GM19438 (cell line): Measurements from ENCODE around the gene CRB3.
"Not testable (repeated sequence)": the region's sequence is repeated elsewhere in the genome, so short reads cannot be mapped to it uniquely, and the experiment has no call there.

ENCODE experiments used
- ATAC-seq: cut with Tn5 transposase; IDR thresholded peaks from one replicate; pipeline ENCODE4 v1.9.1; 2021; ENCODE audit warnings: low read depth; ENCODE audit not compliant: unreplicated experiment

The CRB3 gene

DNA sequence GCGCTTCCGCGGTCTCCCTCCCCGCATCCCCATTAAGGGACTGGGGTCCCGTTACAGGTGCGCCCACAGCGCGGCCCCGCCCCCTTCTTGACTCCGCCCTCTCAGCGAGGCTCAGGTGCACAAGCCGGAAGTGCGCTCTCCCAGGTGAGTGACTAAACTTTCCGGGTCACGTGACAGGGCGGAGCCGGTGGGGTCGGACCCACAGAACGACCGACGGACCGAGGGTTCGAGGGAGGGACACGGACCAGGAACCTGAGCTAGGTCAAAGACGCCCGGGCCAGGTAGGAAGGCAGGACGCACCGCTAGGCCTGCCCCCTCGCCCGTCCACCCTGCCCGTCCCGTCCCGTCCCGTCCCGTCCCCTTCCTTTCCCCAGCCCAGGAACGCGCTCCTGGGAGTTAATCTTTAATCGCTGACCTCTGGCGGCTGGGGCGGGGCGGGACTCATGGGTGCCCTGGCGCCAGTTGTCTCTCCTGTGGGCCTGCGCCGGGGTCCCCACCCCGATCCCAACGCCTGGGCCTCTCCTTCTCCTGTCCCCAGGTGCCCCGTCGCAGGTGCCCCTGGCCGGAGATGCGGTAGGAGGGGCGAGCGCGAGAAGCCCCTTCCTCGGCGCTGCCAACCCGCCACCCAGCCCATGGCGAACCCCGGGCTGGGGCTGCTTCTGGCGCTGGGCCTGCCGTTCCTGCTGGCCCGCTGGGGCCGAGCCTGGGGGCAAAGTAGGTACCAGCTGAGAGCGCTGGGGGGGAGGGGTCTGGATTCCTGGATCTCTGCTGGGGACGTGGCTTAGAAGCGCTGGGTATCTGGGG is at the start of gene CRB3:
Gene CRB3, plus strand, starts transcription at position 202 of the 804 bp plus-strand sequence. Its CDS starts 431 bp downstream, at position 633.
- ATAC-seq = no peak

GRCh38 chr19:6414793-6415590 is 49.1 kb upstream of the CRB3 start:
- ATAC-seq = no peak

DNA sequence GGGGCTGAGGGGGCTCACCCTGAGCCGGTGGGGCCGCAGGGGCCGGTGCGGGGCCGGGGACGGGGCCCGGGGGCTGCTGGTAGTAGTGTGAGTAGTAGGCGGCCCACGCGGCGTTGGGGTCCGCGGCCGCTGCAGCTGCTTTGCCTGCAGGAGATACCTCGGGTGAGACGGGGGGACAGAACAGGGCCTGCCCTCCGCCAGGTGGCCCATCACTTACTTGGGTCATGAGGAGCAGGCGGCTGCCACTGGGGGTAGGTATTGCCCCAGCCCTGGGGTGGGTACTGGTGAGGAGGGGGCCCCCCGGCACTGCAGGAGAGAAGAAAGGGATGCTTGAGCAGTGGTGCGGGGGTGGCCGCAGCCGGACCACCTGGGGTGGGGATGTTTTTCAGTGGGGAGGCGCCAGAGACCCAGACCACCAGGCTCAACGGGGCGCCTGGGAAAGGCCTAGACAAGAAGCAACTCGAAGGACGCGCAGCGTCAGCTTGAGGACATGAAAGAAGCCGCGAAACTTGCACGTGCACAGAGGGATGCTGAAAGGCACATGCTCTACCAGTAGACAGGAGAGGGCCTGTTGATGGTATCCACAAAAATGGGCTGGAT is 48.4 kb upstream of the CRB3 start:
- ATAC-seq = no peak

GRCh38 chr19:6416658-6417405 is 47.2 kb upstream of the CRB3 start:
- no peak for ATAC-seq

DNA sequence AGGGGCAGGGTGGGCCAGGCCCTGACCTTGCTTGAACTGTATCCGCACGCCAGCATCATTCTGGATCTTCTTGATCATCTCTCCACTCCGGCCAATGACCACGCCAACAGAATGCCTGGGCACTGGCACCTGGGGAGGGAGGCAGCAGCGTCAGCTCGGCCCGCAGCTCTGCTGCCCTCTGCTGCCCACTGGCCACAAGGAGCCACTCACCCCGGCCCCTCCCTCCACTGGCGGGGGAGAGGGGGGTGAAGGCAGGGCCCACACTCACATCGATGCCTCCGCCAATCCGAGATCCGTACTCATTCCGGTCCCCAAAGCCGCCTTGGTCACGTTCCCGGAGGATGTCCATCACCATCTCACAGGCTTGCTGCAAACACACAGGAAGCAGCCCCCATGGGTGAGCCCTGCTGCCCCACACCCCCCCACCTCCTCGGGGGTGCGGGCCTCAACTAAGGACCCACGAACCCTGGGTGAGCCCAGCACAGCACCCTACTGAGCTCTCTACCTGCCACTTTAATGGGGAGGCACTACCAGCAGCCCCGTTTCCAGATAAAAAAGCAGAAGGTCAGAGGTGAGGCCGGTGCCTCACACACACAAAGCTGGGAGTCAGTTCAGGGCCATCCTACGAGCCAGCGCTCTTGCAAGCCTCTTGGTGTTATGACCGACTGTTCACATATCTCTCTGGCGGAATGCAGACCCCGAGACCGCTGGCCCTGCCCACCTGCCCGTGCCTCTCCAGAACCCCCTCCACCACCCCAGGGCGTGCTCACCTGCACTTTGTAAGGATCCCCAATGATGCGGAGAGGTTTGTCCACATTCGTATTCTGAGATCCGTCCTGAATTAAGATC is 46.1 kb upstream of the CRB3 start:
- no peak for ATAC-seq

DNA sequence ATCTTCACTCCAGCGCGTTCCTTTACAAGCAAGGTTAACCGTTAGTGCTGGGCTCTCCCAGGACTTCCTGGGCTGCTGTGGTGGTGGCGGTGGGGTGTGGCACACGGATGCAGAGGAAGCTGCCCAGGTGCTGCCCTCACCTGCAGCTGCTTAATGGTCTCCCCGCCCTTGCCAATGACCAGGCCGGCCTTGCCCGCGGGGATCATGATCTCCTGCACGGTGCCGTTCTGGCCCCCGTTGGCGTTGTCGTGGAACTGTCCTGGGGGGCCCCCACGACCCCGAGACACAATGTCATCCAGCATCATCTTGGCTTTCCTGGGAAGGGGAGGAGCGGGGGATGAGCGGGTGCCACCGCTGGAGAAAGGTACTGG is 45.5 kb upstream of the CRB3 start:
- ATAC-seq = no peak

DNA sequence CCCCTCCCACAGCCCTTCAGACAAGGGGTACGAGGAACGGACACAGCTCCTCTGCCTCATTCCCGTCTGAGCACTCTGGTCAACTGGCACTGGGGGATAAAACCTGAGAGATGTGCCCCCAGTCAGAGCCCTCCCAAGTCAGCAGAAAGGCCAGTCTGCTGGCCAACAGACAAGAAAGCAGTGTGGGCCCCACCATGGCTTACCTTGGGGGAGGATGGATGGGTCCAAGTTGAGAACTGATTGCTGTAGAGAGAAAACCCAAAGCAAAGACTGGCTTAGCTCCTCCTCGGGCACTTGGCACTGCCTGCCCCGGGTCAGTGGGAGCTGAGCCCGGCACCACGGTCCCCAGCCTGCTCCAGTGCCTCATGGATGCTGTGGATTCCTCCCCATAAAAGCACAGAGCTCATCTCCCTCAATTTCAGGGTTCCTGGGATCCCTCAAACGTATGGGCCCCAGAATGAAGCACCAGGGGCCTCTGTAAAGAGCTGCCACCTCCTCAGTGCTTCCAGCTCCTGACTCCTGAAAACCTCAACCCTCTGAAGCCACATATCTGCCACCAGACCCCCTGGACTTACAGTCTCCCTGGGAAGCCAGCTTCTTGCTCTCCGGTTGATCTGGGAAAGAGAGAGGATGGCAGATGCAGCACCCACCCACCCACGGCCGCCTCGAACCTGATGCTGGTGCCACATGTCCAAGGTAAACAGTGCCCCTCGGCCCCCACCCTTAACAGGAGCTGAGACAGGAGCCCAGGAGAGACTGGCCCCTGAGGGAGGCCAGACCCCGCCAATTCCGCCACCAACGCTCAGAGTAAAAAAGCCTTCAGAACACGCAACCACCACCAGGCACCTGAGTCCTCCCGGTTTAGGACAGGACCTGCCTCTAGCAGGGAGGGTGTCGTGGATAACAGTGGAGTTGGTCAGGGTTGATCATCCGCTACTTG is 42.7 kb upstream of the CRB3 start:
- no peak for ATAC-seq

DNA sequence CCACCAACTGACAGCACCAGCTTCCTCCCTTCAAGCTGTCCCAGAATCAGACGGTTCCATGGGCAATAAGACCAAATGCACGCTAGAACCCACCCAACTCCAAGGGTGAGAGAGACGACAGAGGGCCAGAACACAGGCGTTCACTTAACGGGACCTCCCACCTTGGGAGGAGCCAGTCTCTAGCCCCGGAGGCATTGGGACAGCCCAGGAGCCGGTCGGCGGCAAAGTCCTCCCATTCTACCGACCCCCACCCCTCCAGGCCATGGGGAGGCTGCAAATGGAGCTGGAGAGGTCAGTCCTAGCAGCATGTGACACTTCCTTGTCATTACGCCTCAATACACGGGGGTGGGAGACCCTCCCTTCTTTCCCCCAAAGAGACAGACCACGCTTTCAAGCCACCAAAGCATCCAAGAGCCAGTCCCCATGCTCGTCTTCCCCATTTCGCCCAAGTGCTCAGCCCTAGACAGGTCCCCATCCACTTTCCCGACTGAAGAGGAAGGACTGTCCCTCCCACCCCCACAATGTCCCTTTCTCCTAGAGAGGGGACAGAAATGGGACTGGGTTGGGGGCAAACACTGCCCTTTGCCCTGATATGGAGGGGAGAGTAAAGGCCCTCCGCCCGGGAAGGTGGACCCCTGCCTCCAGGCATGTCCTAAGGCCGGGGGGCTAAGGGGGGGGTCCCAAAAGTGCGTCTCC is 40.4 kb upstream of the CRB3 start:
- ATAC-seq = no peak

GRCh38 chr19:6424195-6424938 is 39.7 kb upstream of the CRB3 start, which contains the start of gene KHSRP:
TSS of gene KHSRP (minus strand) at chr19:6424811. CDS start at chr19:6424701, 110 bp downstream.
- ATAC-seq = no peak

GRCh38 chr19:6424939-6425731 is 38.9 kb upstream of the CRB3 start:
- ATAC-seq = peak; percentile 82

DNA sequence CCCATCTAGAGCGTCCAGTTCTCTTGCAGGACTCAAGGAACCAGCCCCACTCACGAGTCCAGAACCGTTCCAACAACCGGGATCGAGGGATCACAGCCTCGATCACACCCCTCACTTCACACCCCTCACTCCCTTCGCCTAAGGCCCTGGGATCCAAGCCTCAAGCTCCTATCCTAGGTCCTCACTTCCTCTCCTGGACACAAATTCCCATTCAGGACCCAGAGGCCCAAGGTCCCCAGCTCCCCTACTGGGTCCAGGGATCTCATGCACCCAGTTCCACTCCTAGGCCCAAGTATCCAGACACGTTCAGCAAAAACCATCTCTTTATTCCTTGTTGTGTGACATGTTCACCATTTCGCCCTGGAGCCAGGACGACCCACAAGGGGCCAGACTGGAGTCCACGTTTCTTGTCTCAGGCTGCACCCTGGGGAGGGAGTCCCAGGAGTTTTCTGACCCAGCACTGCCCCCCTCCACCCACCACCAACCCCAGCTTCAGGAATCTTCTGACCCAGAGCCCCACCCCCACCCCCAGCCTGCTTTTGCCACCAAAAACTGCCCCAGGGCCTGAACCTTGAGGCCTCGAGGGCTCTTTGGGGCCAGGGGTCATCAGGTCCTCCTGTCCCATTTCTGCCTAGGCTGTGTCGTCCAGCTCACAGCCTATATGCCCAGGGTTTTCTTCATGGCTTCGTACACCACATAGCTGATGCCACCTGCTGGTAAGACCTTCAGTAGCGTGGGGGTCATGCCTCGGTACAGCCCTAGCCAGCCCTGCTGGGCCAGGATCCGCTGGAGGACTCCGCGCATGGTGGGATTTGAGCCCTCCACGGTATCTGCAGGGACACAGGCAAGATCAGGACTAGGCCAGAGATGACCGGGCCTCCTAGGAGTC is 38.1 kb upstream of the CRB3 start:
- ATAC-seq = no peak

- no peak for ATAC-seq
Measured at GRCh38 chr19:6427131-6427530, 36.9 kb upstream of the CRB3 start.

GRCh38 chr19:6428692-6429418 is 35.2 kb upstream of the CRB3 start:
- ATAC-seq = not testable (repeated sequence)

GRCh38 chr19:6429419-6430221 is 34.5 kb upstream of the CRB3 start:
- ATAC-seq = no peak
